ENCODE results near the gene MTHFR.
"Not testable (repeated sequence)": the region's sequence is repeated elsewhere in the genome, so short reads cannot be mapped to it uniquely, and the experiment has no call there.

The MTHFR gene

DNA sequence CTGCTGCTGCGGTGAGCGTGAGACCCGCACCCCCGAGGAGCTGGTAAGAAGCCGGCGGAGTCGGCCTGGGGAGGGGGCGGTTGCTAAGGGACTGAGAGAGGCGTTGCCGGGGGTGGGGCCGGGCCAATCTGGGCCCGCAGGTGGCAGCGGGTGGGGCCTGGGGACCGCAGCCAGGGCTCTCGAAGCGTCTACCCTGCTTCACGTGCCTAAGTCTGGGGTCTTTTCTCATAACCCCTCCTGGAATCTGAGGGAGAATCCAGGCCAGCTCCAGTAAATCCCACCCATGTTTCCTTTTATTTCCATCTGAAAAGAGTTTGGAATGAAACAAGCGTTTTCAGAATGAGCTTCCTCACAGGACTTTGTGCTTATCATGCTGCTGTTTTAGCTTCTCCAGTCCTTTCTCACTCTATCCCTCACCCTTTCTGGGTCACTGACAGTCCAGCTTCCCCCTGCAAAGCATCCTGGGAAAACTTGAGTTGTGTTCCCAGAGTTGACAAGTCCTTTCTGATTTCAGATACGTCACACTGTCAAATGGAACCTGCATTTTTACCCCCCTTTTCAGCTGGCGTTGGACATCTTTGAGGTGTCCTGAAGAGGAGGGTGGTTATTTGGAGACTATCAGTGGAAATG, 658 bp upstream of the MTHFR start:
- H3K4me3 Mint-ChIP-seq: peak overlapping the region; percentile 94
- H3K27ac Mint-ChIP-seq: peak overlapping the region; percentile 98

GRCh38 chr1:11804666-11805421, 920 bp downstream of the MTHFR start:
- Mint-ChIP-seq H3K36me3 (peaks cover 48% of the 10 kb centered on the region), H3K4me1 (peaks cover 65% of the 10 kb centered on the region)
- ATAC-seq: no peak

More for the DNA sequence above, 658 bp upstream of the MTHFR start:
- H3K9me3 Mint-ChIP-seq: no peaks in the 10 kb centered on the region
- peak; percentile 69 for ATAC-seq
- DNase-seq (ENCODE audit: low spot score in 2 of 2): peak in 1 of 2 donors; percentile 56
- peaks cover 47% of the 10 kb centered on the region for H3K36me3 Mint-ChIP-seq
- peaks cover 65% of the 10 kb centered on the region for H3K4me1 Mint-ChIP-seq

GRCh38 chr1:11803924-11804665, 1.7 kb downstream of the MTHFR start:
- Mint-ChIP-seq H3K4me1 (peaks cover 61% of the 10 kb centered on the region), H3K36me3 (peaks cover 48% of the 10 kb centered on the region), H3K27ac (peak overlapping the region; percentile 91), H3K4me3 (peak overlapping the region; percentile 94)
- not testable (repeated sequence) for ATAC-seq; DNase-seq (ENCODE audit: low spot score in 2 of 2); H3K9me3 Mint-ChIP-seq

More at GRCh38 chr1:11804666-11805421, 920 bp downstream of the MTHFR start:
- Mint-ChIP-seq H3K9me3 (no peaks in the 10 kb centered on the region), H3K4me3 (peak overlapping the region; percentile 94), H3K27ac (peak overlapping the region; percentile 98)
- no peak for DNase-seq (ENCODE audit: low spot score in 2 of 2)

DNA sequence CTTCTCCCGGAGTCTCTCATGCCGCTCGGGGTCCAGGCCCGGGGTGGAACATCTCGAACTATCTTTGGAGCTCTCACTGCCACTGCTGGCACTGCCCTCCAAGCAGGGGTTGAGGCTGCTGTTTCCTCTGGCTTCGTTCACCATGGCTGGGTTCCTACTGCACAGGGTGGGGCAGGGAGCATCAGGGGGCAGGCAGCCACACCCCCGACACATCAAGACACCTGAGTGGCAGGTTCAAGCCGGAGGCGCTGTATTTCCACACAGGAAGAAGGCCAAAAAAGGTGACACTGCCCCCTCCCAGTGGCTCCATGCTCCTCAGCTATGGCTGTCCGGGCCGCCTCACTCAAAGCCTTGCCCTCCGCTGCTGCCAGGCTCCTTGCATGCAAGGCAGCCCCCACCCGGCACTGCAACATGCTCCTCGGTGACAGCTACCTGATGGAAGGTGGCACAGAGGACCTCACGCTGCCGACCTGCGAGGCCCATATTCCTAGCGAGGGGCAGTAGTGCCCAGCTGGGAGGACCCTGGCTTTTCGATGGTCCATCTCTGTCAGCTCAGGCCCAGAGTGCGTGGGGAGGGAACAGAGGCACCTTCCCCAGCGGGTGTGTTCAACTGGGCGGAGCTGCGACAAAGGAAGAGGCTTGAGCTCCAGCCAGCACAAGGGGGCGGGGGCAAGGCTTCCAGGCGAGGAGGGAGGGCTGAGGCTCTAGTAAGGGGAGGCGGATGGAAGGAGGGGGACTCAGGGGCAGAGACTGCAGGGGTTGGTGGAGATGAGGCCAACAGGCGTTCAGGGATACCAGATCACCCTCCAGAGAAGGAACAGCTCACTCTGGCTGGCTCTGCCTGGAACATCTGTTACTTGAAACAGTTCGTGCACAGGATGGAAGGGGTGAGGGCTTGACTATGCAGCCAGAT, 2.5 kb downstream of the MTHFR start:
- no peaks in the 10 kb centered on the region for H3K9me3 Mint-ChIP-seq

DNA sequence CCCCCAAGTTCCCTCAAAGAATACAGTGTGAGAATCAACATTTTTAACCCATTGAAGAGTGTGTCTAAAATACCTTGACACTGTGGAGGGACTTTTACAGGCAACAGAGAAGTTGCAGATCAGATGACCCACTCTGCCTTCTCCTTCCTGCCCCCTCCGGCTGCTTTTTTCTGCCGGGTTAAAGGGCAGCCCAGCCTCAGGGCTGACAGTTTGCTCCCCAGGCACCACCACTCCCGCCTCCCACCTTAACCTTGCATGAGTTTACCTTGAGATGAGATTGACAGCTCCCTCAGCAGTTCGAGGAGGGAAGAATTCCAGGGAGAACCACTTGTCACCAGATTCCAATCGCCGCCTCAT, 3.2 kb downstream of the MTHFR start:
- ATAC-seq: no peak
- Mint-ChIP-seq H3K27ac (no peak overlapping the region), H3K36me3 (peaks cover 36% of the 10 kb centered on the region), H3K9me3 (no peaks in the 10 kb centered on the region), H3K4me3 (peak overlapping the region; percentile 94), H3K4me1 (peaks cover 49% of the 10 kb centered on the region)
- no peak for DNase-seq (ENCODE audit: low spot score in 2 of 2)

More for the DNA sequence above, 2.5 kb downstream of the MTHFR start:
- DNase-seq (ENCODE audit: low spot score in 2 of 2) (peak; percentile 46 to 85), ATAC-seq (peak; percentile 48)
- H3K27ac Mint-ChIP-seq: peak overlapping the region; percentile 91
- H3K4me1 Mint-ChIP-seq: peaks cover 56% of the 10 kb centered on the region
- peak overlapping the region; percentile 94 for H3K4me3 Mint-ChIP-seq
- H3K36me3 Mint-ChIP-seq: peaks cover 42% of the 10 kb centered on the region

DNA sequence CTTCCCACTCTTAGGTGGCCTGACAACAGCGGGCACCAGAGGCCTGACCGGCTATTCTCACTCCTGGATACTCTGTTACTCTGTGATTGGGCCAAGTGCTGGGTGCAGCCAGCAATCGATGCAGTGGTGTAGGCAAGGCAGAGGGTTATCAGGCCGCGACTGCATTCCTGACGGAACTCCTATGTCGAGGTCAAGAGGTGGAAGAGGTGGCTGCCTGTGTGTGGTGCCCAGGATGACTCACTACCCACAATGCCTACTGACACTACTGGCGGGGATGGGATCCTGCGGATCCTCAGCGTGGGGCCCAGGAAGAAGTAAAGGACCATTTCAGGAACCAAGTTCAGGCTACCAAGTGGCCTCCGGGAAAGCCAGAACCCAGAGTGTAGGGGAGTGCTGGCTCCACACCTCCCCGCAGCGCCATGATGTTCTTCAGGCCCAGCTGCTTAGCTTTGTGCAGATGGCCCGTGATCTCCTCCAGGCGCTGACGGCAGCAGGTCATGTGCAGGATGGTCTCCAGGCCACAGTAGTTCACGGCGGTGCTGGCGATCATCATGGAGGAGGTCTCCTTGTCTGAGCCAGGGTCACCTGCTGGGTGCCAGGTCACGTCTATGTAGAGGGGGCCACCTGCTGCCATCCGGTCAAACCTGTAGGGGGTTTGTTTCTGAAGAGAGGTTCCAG, 4.9 kb downstream of the MTHFR start:
- H3K4me3 Mint-ChIP-seq: no peak overlapping the region
- no peak for ATAC-seq
- H3K4me1 Mint-ChIP-seq: peaks cover 32% of the 10 kb centered on the region
- H3K9me3 Mint-ChIP-seq: no peaks in the 10 kb centered on the region
- DNase-seq (ENCODE audit: low spot score in 2 of 2): no peak
- peaks cover 40% of the 10 kb centered on the region for H3K36me3 Mint-ChIP-seq
- H3K27ac Mint-ChIP-seq: peak overlapping the region; percentile 68

- ATAC-seq (no peak), DNase-seq (ENCODE audit: low spot score in 2 of 2) (no peak)
- H3K27ac Mint-ChIP-seq: peak overlapping the region; percentile 68
- peaks cover 30% of the 10 kb centered on the region for H3K4me1 Mint-ChIP-seq
- H3K4me3 Mint-ChIP-seq: no peak overlapping the region
- H3K9me3 Mint-ChIP-seq: no peaks in the 10 kb centered on the region
- H3K36me3 Mint-ChIP-seq: peaks cover 43% of the 10 kb centered on the region
Observed at GRCh38 chr1:11800391-11800755, 5.4 kb downstream of the MTHFR start.

GRCh38 chr1:11799896-11800295, 5.9 kb downstream of the MTHFR start:
- Mint-ChIP-seq H3K4me3 (no peak overlapping the region), H3K9me3 (no peaks in the 10 kb centered on the region), H3K36me3 (peaks cover 47% of the 10 kb centered on the region), H3K4me1 (peaks cover 28% of the 10 kb centered on the region), H3K27ac (peak overlapping the region; percentile 68)
- no peak for DNase-seq (ENCODE audit: low spot score in 2 of 2)
- ATAC-seq: no peak

DNA sequence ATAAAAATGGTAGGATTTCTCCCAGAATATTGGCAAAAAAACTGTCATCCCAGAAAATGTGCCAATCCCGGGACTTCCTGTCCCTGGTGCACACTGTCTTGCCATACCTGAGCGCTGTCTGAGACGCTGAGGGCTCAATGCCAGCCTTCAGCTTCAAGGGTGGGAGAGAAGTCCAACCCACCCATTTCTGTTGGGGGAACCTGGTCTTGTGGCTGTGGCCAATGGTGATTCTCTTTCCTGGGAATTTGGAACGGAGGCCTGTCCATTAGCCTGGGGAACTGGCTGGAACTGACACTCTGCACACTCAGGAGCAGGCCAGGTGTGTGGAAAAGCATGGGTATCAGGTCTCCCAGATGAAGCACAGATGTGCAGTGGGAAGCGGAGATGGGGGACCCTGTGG, 6.7 kb downstream of the MTHFR start:
- H3K4me3 Mint-ChIP-seq: no peak overlapping the region
- peaks cover 20% of the 10 kb centered on the region for H3K4me1 Mint-ChIP-seq
- DNase-seq (ENCODE audit: low spot score in 2 of 2) (no peak), ATAC-seq (no peak)
- H3K36me3 Mint-ChIP-seq: peaks cover 51% of the 10 kb centered on the region
- H3K9me3 Mint-ChIP-seq: no peaks in the 10 kb centered on the region
- no peak overlapping the region for H3K27ac Mint-ChIP-seq

GRCh38 chr1:11797525-11798216, 8.1 kb downstream of the MTHFR start:
- H3K4me3 Mint-ChIP-seq: no peak overlapping the region
- DNase-seq (ENCODE audit: low spot score in 2 of 2): no peak
- H3K27ac Mint-ChIP-seq: no peak overlapping the region
- peaks cover 53% of the 10 kb centered on the region for H3K36me3 Mint-ChIP-seq
- no peak for ATAC-seq
- H3K9me3 Mint-ChIP-seq: no peaks in the 10 kb centered on the region
- peaks cover 5% of the 10 kb centered on the region for H3K4me1 Mint-ChIP-seq

DNA sequence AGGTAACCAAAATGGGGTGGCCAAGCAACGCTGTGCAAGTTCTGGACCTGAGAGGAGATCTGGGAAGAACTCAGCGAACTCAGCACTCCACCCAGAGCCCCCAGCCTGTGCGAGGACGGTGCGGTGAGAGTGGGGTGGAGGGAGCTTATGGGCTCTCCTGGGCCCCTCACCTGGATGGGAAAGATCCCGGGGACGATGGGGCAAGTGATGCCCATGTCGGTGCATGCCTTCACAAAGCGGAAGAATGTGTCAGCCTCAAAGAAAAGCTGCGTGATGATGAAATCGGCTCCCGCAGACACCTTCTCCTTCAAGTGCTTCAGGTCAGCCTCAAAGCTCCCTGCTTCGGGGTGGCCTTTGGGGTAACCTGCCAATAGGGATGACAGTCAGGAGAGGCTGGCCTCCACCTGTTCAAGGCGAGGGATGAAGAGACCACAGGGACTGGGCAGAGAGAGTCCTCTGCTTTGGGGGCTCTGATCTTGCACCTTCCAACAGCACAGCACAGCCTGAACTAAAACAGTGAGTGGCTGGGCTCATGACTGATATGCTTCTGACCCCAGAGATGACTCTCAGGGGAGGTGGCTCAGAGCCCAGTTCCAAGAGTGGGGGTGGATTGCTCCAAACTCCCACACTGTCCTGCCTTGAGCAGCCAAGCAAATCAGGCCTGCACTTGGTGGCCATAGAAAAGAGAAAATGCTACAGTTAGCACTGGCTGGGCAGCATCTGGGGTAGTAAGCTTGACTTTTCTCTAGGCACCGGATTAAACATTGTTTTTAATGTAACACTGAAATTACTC, 9.5 kb downstream of the MTHFR start:
- Mint-ChIP-seq H3K27ac (peak overlapping the region; percentile 81), H3K9me3 (no peaks in the 10 kb centered on the region), H3K4me3 (no peak overlapping the region), H3K36me3 (peaks cover 53% of the 10 kb centered on the region), H3K4me1 (peaks cover 7% of the 10 kb centered on the region)
- ATAC-seq (no peak), DNase-seq (ENCODE audit: low spot score in 2 of 2) (no peak)

DNA sequence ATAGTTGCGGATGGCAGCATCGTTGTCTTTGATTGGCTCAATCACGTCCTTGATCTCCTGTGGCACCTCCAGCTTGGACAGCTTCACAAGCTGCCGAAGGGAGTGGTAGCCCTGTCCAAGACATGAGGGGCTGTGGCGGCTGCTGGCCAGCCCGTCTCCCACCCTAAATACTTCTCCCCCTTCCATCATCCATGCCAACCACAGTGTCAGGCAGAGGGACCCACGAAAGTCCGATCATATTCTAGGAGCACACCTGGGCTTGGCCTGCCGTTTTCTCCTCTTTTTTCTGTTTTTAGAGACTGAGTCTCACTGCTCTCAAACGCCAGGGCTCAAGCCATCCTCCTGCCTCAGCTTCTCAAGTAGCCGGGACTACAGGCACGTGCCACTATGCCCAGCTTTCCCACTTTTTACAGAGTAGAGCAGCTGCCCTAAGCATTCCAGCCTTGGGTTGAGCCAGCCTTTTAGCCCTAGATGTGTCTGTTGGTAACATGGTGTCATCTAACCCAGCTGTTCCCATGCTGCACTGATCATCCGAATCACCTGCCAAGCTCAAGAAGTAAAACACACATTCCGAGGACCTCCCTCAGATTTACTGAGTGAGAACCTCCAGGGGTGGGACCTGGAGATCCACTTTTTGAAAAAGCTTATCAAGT, 10.4 kb downstream of the MTHFR start:
- Mint-ChIP-seq H3K9me3 (no peaks in the 10 kb centered on the region), H3K4me3 (no peak overlapping the region), H3K36me3 (peaks cover 46% of the 10 kb centered on the region), H3K4me1 (peaks cover 14% of the 10 kb centered on the region), H3K27ac (peak overlapping the region; percentile 81)
- no peak for DNase-seq (ENCODE audit: low spot score in 2 of 2)
- no peak for ATAC-seq

Data from stimulated activated effector memory CD8-positive, alpha-beta T cell treated with anti-CD3 and anti-CD28 coated beads, Interleukin-12 subunit alpha, Interleukin-12 subunit beta, amount 100 ng/mL, for 72 hours (primary cell).